Stimulated activated CD8-positive, alpha-beta memory T cell treated with anti-CD3 and anti-CD28 coated beads, Interleukin-4, amount 100 ng/mL, for 48 hours (primary cell): ENCODE measurements around the gene FXYD7.

ENCODE experiments used
- DNase-seq: peaks from one replicate; pipeline ENCODE4 v3.0.0-alpha.2; 2020

FXYD7 gene

GRCh38 chr19:35112995-35113688 lies 29.9 kb upstream of the FXYD7 start:
- no peak for DNase-seq

DNA sequence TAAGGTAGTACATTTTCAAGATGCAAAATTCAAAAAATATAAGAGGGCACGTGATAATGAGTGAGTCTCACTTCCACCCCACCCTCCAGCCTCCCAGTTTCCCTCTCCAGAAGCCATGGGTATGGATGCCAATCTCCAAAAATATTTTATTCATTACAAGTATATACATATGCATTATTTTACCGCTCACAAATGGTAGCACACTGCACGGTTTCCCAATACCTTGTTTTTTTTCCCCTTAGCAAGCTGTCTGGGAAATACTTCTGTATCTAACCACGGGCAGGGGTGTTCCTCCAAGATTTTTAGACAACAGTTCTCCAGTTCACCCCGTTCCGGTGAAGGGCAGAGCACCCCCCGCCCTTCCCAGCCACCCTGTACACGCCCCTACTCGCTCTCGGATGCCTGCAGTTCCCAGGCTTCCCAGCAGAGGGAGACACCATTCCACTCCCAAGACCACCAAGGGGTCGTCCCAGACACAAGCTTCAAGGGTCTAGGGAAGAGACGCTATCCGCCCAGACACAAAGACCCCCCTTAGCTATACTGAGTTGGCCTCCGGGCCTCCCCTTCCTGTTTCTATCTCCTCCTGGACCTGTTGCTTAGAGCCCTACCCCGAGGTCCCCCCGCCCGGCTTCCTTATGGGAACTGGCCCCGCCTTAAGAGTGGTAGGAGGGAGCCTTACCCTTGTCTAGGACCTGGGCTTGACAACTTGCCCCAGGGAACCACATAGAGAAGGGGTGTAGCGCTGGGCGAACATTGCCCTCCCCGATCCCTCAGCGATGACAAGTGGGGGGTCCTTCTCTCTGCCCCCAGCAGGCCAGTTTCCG lies 28.5 kb upstream of the FXYD7 start:
- peak; percentile 88 for DNase-seq

DNA sequence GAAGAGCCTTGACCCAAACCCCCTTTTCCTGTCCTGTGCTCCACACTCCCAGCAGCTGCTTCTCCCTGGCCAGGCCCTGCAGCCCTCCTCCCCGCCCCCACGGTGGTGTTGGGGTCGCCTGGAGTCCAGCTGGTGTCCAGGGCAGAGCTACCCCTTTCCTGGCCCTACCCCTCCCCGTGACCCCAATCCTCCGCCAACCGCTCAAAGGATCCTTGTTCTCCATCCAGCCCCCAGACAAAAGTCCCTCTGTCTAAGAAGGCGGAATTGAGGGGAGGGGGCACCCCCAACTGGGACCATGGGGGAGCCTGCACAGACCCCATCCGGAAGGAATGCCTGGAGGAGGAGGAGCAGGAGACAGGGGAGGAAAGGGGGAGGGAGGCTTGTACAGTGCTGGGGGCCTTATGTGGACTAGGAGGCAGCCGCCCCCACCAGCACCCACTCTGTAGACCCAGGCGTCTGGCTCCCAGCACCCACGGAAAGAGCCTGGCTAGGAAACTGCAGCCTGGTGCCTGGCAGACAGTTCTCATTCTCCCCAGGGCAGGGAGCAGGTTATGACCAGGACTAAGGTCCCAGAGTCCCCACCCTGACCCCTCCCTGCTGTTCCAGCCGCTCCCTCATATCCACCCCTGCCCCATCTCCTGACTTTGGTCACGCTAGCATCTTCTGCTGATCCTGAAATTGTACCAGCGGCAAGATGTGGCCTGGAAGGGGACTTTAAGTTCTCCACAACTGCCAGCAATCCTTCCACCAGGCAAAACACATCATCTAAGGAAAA lies 27.7 kb upstream of the FXYD7 start, which contains the start of gene FXYD3:
Gene FXYD3, plus strand, starts transcription at position 647 of the 775 bp plus-strand sequence. CDS start 3,554 bp downstream, outside the sequence.
- DNase-seq, result no peak

DNA sequence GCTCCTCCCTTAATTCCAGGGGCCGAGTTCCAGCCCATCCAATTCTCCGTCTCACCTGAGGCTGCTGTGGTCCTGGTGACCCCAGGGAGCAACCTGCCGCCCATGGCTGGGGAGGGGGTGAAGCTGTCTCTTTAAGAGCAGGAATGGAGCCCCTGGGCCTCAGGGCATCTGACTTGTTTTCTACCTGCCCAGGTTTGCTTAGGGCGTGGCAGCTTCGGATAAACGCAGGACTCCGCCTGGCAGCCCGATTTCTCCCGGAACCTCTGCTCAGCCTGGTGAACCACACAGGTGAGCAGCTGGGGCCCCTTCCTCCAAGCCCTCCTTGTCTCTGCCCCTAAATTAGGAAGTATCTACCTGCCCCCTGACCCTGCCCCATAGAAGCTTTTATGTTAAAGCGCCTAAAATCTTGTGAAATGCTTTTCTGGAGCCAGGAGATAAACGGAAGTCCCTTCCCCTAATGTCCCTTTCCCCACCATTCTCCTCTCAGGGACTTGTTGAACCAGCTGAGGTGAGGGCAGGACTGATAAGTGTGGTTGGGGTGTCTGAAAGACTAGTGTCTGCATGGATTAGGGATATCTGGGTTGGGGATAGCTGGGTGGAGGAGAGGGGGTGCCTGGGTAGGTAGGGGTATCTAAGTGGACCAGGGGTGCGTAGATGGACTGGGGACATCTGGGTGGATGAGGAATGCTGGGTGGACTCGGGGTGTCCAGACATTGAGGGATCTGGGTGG lies 26.8 kb upstream of the FXYD7 start:
- DNase-seq, result no peak

DNA sequence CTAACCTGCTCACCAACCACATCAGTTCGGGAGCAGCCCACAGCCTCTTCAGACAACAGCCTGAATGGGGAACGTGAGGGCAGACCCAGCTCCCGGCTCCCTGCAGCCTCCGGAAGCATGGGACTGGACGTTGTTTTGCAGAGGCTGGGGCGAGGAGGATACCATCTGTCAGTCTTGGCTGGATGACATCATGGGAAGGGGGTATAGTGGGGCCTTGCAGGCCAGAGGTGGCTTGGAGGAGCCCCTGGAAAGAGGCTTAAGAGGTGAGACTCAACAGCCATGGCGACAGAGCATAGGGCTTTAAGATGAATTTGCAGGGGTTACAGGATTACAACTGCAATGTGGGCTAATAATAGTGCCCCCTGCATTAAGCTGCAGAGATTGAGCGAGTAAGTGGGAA lies 25.9 kb upstream of the FXYD7 start:
- no peak for DNase-seq

DNA sequence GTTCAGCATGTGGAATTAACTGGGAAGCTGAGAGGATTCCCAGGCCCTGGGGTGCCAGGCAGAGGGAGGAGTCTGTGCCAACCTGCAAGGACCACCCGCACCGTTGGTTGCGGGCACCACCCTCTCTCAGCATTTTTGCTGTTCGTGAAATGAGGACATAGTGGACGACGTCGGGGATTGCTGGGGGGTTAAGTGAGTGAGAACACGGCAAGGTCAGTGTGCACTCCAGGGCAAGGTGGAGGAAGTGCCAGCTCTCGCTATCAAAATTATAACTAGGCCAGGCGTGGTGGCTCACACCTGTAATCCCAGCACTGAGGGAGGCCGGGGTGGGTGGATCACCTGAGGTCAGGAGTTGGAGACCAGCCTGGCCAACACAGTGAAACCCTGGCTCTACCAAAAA lies 25.3 kb upstream of the FXYD7 start:
- DNase-seq, result no peak

- no peak for DNase-seq
These were observed 24.6 kb upstream of the FXYD7 start for GRCh38 chr19:35118268-35119020.

GRCh38 chr19:35119091-35119490 lies 24.0 kb upstream of the FXYD7 start:
- DNase-seq, result no peak

DNA sequence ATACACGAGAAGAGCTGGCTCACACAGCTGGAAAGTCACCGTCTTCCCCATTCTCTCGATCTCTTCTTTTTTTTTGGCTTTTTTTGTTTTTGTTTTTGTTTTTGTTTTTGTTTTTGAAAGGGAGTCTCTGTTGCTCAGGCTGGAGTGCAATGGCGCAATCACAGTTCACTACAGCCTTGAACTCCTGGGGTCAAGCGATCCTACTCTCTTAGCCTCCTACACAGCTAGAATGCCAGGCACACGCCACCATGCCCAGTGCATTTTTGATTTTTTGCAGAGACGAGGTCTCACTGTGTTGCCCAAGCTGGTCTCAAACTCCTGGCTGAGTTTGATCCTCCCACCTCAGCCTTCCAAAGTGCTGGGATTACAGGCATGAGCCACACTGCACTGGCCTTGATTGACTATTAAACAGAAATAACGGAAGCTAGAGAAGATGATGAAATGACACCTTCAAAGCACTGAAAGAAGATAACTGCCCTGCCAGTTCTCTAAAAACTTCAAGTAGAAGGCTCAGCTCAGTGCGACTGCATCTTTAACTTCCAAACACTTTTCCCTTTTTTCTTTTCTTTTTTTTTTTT lies 23.4 kb upstream of the FXYD7 start:
- no peak for DNase-seq

- DNase-seq, result no peak
These were observed 22.6 kb upstream of the FXYD7 start for GRCh38 chr19:35120492-35120891.

DNA sequence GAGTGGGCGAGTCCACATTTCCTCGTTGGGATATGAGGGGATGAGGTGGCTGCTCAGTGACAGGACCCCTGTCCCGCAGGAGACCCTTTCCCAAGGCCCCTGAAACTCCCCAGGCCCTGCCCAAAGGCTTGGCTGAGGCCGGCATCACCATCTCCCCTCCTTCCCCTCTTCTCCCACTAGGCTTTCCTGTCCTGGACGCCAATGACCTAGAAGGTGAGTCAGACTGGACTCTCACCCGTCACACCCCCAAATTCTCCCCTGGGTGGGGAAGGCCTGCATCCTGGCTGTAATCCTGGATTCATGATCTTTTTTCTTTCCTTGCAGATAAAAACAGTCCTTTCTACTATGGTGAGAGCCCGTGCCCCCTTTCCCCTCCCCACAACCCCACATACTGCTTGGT lies 22.2 kb upstream of the FXYD7 start:
- DNase-seq, result no peak

GRCh38 chr19:35122687-35123551 lies 20.1 kb upstream of the FXYD7 start:
- no peak for DNase-seq

DNA sequence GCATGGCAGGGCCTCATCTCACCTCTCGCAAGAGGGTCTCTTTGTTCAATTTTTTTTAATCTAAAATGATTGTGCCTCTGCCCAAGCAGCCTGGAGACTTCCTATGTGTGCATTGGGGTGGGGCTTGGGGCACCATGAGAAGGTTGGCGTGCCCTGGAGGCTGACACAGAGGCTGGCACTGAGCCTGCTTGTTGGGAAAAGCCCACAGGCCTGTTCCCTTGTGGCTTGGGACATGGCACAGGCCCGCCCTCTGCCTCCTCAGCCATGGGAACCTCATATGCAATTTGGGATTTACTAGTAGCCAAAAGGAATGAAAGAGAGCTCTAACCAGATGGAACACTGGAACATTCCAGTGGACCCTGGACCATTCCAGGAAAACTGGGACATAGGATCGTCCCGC lies 19.5 kb upstream of the FXYD7 start:
- no peak for DNase-seq

DNA sequence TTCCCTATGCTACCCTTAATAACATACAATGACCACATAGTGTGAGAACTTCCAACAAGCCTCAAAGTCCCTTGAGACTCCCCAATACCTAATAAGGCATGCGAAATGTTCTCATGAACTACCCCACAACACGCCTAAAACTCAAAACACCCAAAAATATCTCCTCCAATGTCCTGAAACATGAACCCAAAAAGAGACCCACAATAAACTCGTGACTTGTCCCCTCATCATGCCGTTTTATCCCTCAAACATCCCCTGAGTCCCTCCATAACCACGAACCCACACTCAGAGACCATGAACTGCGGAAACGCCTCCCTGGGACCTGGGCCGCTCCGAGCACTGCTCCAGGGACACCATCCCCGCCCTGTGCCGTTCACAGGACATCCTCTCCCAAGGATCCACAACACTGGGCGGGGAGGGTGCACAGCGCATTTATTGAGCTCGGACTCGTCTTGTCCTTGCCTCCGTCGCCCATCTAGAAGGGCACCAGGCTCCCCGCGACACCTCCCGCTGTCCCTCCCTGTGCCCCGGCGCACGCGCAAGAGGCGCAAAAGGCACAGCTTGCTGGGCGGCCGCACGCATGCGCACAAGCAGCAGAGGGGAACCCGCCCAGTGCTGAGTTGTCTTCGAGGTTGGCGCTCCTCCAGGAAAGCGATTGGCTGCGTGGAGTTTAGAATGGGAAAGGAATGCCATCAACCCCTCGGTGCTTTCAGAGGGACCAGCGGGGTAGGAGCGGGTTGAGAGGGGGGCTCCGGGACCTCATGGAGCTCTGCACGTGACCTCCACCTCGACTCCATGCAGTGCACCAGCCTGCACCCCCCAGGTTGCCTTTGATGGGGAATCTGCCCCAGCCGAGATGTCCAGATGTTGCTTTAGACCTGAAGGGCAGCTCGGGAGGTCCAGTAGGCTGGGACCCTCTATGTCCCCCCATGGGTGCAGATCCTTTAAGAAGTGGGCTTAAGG lies 18.7 kb upstream of the FXYD7 start:
- DNase-seq, result peak; percentile 89

GRCh38 chr19:35125270-35125717 lies 17.8 kb upstream of the FXYD7 start:
- DNase-seq, result no peak

- DNase-seq, result no peak
These were observed 17.1 kb upstream of the FXYD7 start for GRCh38 chr19:35125749-35126623.

GRCh38 chr19:35126624-35126959 lies 16.5 kb upstream of the FXYD7 start:
- DNase-seq, result no peak

DNA sequence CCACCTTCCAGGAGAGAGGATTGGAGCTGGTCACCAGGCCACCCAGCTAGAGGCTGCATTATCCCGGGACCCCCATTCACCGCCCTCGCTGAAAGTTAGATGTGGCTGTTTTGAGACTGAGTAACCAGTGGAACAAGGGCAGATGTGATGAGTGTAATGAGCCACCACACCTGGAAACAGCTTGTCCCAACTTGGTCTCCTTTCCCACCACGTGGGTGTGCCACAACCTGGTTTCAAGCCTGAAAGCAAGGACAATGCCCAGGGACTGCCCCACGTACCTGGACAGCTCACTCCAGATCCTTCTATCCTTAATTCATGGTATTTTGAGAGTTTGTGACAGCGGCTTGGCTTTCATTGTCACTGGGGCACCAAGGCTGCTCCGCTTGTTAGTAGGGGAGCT lies 15.2 kb upstream of the FXYD7 start:
- DNase-seq, result no peak
